ACHN (cell line): ENCODE measurements around the gene TSPAN2.
"Not testable (repeated sequence)": the region's sequence is repeated elsewhere in the genome, so short reads cannot be mapped to it uniquely, and the experiment has no call there.

Experiments
- DNase-seq: peaks from one replicate; pipeline ENCODE4 v3.0.0-alpha.2; 2015
- in situ Hi-C: cut with HindIII; loops from 2 replicates; pipeline ENCODE4 v1.10.0; 2017; ENCODE audit warnings: low sequenced_read_pairs, low pct_ligation_motif_present, low pct_unique_long_range_greater_than_20kb

Gene TSPAN2

GRCh38 chr1:115060501-115060900 lies 28.8 kb downstream of the TSPAN2 start:
- DNase-seq: peak; percentile 24
- in situ Hi-C loops: no loop called here

DNA sequence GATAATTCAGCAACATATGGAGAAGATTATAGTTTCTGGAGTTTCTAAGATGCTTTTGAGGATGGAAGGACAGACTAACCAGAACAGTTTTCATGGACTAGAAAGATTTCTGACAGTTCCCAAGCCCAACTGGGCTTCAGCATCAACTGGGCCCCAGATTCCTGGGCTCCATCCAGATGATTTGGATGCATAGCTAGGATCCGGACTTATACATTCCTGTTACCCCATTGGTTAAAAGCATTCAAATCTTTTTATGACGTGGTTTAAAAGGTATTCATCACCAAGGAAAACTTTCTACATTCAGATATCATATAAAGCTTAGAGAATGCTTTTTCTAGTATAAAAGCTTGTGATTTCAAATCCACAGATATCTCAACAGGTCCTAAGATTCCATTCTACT lies 30.0 kb downstream of the TSPAN2 start:
- DNase-seq: no peak
- in situ Hi-C loops: no loop called here

- in situ Hi-C loops: no loop called here
- DNase-seq: no peak
Observed at GRCh38 chr1:115057661-115058254, 31.5 kb downstream of the TSPAN2 start.

- DNase-seq: peak; percentile 93
- in situ Hi-C loops: no loop called here
Observed at GRCh38 chr1:115056395-115056798, 32.9 kb downstream of the TSPAN2 start.

DNA sequence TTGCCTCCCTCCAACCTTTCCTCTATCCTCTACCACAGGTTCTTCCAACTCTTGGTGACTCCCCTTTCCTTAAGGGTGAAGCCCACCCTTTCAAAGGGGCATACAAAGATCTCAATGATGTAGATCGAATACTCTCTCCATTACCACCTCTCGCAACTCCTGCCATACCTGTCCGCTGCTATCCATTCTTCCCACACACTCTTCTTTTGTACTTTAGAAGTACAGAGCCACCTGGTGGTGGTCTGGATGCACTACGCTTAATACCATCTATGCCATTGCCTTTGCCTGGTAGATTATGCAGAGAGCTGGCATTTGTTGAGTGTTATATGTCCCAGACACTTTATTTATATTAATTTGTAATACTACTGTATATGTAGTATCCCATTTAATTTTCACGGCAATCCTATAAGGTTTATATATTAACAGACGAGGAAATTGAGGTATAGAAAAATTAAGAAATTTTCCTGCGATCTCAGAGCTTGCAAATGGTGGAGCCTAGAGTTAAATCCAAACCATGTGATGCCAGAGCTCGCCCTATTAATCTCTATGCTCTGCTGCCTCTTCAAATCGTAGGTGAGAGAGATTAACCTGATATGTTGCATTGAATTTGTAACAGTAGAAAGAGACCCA lies 36.7 kb downstream of the TSPAN2 start:
- DNase-seq: peak; percentile 67
- in situ Hi-C loops: no loop called here

DNA sequence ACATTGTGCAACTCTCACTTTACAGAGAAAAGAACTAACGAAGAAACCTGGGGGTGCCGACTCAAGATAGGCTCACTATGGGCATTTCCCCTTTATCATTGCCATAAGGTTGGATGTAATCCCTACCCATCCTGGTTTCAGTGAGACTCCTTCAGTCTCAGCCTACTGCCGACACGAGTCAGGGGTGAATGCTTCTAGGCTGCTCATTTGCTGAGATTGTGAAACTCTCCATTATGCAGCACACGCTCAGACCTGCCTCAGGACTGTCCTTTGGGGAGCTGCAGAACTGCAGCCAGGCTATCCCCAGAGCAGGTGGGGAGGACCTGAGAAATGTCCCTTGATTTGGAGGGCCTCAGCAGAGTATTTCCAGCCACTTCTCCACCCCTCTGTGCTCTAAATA lies 37.5 kb downstream of the TSPAN2 start:
- in situ Hi-C loops: no loop called here
- DNase-seq: no peak

DNA sequence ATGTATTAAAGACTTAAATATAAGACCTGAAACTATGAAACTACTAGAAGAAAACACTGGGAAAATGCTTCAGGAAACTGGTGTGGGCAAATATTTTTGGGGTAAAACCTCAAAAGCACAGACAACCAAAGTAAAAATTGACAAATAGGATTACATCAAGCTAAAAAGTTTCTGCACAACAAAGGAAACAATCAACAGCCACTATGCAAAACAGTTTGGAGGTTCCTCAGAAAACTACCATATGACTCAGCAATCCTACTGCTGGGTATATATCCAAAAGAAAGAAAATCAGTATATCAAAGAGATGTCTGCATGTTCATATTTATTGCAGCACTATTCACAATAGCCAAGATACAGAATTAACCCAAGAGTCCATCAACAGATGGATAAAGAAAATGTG lies 42.6 kb downstream of the TSPAN2 start:
- no peak for DNase-seq
- in situ Hi-C loops: no loop called here

- in situ Hi-C loops: no loop called here
- peak; percentile 39 for DNase-seq
Observed at GRCh38 chr1:115041654-115042053, 47.6 kb downstream of the TSPAN2 start.

DNA sequence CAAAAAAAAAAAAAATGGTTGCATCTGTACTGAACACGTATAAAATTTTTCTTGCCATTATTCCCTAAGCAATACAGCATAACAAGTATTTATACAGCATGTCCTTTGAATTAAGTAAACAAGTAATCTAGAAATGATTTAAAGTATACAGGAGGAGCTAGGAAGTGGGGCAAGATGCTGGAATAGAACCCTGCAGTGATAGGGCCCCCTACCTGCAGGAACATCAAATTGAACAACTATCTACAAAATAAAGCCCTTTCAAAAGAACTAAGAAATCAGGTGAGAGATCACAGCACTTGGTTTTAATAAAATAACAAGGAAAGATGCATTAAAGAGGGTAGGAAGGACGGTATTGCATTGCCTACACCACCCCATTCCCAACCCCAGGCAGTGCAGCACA lies 48.8 kb downstream of the TSPAN2 start:
- in situ Hi-C loops: no loop called here
- DNase-seq: no peak

- in situ Hi-C loops: no loop called here
- no peak for DNase-seq
Observed at GRCh38 chr1:115036814-115037507, 52.3 kb downstream of the TSPAN2 start.

- in situ Hi-C loops: no loop called here
- no peak for DNase-seq
Observed at GRCh38 chr1:115035652-115036051, 53.7 kb downstream of the TSPAN2 start.

- DNase-seq: no peak
- in situ Hi-C loops: no loop called here
Observed at GRCh38 chr1:115031595-115031994, 57.7 kb downstream of the TSPAN2 start.

DNA sequence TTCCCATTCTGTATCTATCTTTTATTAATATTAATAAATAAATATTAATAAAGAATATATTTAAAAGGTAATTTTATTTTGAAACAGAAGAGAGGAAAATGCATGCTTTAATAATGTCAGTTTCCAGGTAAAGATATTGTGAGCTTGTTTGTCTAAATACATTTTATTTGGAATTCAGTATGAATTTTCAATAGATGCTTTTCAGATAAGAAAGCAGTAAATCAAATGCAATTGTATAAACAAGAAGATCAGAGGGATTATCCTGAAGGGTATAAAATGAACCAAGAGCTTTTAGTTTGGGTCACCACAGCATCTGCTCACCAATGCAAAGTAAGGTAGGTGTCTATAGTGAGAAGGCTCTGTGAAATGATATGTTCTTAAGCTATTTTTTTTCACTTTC lies 59.8 kb downstream of the TSPAN2 start, which contains the start of gene TSHB:
TSHB (plus strand) TSS at position 301 of the 400 bp plus-strand sequence. CDS start 3,537 bp downstream, outside the sequence.
- in situ Hi-C loops: no loop called here
- DNase-seq: no peak

GRCh38 chr1:115023593-115023992 lies 65.7 kb downstream of the TSPAN2 start:
- in situ Hi-C loops: no loop called here

DNA sequence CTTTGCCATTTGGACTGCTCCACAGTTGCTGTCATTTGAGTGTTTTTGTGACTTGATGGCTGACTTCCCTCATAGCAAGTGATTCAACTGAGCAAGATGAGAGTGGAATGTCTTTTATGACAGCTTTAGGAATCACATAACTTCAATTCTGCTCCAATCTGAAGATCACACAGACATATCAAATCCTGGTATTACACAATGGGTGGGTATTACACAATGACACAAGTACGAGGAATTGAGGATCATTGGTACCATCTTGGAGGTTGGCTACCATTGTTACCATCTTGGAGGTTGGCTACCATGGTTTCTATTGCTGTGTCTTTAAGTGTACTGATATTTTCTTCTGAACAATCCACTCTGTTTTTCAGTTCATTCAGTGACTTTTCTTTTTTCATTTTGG lies 68.2 kb downstream of the TSPAN2 start:
- in situ Hi-C loops: no loop called here
- no peak for DNase-seq

More at GRCh38 chr1:115023593-115023992, 65.7 kb downstream of the TSPAN2 start:
- no peak for DNase-seq

- in situ Hi-C loops, DNase-seq: not testable (repeated sequence)
Observed at GRCh38 chr1:115019549-115019948, 69.8 kb downstream of the TSPAN2 start.

GRCh38 chr1:115013792-115014191 lies 75.5 kb downstream of the TSPAN2 start:
- DNase-seq: no peak
- in situ Hi-C loops: no loop called here

DNA sequence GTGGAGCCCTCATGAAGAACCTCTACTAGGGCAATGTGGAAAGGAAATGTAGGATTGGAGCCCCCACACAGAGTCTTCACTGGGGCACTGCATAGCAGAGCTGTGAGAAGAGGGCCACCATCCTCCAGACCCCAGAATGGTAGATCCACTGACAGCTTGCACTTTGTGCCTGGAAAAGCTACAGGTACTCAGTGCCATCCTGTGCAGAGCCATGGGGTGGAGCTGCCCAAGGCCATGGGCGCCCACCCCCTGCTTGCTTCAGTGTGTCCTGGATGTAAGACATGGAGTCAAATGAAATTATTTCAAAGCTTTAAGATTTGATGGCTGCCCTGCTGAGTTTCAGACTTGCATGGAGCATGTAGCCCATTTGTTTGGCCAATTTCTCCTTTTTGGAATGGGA lies 76.9 kb downstream of the TSPAN2 start:
- DNase-seq: no peak
- in situ Hi-C loops: no loop called here

- no peak for DNase-seq
- in situ Hi-C loops: no loop called here
Observed at GRCh38 chr1:115012006-115012405, 77.3 kb downstream of the TSPAN2 start.

DNA sequence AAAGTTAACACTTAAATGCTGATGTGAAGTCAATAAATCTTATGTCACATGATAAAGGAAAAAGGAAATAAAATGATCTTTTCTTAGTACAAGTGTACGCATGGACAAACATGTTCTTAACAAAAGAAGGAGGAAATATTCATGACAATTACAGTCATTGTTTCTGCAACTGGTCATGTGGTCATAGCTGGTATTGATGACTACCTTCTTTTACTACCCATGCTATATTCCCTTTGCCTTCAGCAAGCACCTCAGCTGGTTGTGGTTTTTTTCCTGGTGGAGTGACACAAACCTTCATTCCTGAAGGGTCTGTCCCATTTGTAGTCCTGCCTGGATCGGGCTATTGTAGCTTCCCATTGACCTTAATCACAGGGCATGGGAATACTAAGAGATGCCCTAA lies 83.1 kb downstream of the TSPAN2 start:
- in situ Hi-C loops: no loop called here
- no peak for DNase-seq
